ENCODE data around the gene IL21R.

GRCh38 chr16:27476240-27476639 is 74.3 kb downstream of the IL21R start:
- TF ChIP-seq CTCF (IDR thresholded peaks at IDR 0.05) (no peak), EZH2 (IDR thresholded peaks at IDR 0.05; ENCODE audit: borderline replicate concordance, insufficient read depth, low read depth, low read length, poor library complexity, severe bottlenecking) (no peak)
